ENCODE measurements around the gene TMIE. TPM values are rescaled to one million over a fixed set of nuclear protein-coding genes. Genes with fewer than 3 reads are reported as not detected.

The TMIE gene
- total RNA-seq, 2 donors from 2014 or later, result 1.4 TPM

DNA sequence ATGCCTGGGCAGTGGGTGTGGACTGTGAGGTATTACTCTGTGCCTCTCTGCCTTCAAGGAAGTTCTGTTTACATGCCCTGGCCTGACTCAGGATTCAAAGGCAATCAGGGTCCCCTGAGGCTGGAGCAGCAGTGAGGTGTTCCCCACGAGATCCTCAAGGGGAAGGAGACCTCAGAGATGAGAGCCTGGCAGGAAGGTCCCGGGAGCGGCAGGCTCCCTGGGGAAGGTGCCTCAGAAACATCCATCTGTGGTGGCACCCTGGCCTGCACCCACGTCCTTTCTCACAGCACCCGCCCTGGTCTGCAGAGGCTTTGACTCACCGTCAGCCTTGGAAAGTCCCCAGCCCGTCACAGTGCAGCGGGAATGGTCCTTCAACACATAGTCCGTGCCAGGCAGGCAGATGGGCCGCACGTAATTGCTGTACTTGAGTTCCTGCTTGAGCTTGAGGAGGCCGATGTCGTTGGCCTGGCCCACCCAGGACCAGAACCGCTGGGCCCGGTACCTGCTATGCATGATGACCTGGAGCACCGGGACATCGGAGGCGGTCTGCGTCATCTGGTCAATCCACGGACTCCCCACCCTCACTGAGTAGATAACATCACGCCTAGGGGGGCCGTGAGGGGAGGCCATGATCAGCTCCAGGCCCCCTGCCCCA lies 12.8 kb downstream of the TMIE start:
- DNase-seq (ENCODE audit: low spot score), result peak; percentile 82
- intact Hi-C loops (cut with DNase I), result loop anchor here (5.0 to 10.0 kb wide), 2 partner anchors 281 to 1083 kb away; no protein-coding TSS in a partner anchor

DNA sequence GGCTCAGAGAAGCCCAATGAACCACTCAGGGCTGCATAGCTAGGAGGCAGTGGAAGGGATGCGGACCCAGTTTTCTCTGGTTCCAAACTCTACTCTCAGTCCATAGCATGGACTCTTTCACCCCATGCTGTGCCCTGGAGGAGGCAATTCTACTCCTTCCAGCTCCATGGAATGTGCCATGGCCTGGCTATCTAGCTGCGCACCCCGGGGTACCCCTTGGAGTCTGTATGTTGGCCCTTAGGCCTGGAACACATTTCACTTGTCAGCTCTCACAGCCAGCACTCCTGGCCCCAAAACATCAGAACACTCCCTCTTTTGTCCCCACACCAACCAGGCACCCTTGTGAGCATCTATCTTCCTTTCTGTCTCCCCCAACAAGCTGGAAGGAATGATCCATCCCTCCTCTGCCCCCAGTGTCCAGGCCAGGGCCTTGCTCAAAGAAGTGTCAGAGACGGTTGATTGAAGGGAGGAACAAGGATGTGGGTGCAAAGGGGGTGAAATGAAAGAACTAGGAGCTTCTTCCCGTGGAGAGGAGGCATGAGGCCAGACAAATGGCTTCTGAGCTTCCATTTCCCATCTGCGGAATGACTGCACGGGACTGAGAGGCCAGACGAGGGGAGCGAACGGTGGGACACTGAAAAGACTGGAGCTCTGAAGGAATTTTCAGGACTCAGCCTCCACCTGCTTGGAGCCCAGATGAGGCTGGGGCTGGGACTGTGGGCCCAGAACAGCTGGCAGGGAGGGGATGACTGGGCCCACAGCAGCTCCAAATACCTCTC lies 13.7 kb downstream of the TMIE start:
- intact Hi-C loops (cut with DNase I), result loop anchor here (5.0 to 10.0 kb wide), 2 partner anchors 280 to 1082 kb away; no protein-coding TSS in a partner anchor

DNA sequence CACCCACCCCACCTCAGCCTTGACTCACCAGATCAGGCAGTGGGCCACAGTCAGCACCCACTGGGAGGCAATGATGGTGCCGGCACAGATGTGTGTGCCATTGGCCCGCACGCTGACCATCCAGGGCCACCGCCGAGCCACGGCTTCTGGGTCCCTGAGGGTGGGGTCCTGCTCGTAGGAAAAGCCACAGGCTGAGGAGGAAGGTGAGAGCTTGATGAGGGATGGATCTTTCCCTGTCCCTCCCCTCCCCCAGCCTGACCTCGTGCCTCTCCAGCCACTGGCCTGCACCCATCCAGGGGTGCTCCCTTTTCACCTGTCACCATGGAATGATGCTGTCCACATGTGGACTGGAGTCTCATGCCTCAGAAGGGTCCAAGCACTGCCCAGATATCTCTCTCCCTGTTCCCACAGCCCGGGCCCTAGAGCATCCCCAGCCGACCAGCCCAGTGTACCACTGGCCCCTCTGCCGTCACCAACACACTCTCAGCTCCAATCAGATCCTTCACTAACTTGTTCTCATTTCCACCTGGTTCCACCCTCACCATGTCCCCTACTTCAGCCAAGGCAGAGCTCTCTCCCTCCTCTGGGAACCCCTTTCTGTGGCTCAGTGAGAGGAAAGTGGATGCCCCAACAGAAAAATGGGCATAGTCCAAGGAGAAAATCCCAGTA lies 14.4 kb downstream of the TMIE start:
- peak; percentile 54 for DNase-seq (ENCODE audit: low spot score)
- intact Hi-C loops (cut with DNase I), result loop anchor here in 1 of 2 donors (10.0 kb wide), 1 partner anchor 279 kb away; no protein-coding TSS in a partner anchor

More for the DNA sequence above, 13.7 kb downstream of the TMIE start:
- peak; percentile 52 for DNase-seq (ENCODE audit: low spot score)

DNA sequence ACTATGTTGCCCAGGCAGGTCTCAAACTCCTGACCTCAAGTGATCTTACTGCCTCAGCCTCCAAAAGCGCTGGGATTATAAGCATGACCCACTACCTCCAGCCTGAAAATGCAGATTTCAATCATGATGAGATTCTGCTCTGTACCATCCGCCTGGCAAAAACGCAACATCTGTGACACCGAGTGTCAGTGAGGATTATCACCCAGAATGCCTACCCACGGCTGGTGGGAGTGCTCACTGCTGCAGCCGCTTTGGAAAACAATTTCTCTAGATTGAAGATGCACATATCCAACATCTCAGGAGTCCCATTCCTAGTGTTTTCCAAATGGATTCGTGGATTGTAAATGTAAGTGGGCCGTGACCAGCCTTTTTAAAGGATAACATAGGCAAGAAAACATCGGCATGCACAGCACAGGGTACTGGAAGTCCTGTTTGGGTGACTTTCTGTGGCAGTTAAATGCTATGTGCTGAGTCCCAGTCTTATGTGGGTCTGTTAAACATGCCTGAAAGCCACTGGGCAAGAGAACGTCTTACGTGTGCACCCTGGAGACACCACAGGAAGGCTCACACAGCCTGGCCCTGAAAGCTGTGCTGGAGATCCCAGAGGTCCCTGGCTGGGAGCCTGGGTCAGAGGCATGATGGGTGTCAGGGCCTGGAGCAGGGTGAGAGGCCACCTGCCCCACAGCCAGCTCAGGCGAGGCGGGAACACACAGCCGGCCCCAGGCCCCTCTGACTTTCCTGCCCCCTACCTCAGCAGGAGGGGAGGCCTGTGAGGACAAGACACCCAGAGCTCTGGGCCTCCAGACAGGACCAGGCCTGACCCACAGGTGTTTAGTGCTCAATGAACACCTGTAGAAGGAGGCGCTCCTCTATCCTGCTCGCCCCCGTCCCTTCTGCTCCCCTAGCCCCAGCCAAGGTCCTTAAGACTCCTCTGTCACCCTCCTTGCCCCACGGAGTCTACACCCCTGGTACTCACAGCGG lies 15.6 kb downstream of the TMIE start:
- peak; percentile 26 for DNase-seq (ENCODE audit: low spot score)
- intact Hi-C loops (cut with DNase I), result loop anchor here in 1 of 2 donors (10.0 kb wide), 1 partner anchor 278 kb away; no protein-coding TSS in a partner anchor

DNA sequence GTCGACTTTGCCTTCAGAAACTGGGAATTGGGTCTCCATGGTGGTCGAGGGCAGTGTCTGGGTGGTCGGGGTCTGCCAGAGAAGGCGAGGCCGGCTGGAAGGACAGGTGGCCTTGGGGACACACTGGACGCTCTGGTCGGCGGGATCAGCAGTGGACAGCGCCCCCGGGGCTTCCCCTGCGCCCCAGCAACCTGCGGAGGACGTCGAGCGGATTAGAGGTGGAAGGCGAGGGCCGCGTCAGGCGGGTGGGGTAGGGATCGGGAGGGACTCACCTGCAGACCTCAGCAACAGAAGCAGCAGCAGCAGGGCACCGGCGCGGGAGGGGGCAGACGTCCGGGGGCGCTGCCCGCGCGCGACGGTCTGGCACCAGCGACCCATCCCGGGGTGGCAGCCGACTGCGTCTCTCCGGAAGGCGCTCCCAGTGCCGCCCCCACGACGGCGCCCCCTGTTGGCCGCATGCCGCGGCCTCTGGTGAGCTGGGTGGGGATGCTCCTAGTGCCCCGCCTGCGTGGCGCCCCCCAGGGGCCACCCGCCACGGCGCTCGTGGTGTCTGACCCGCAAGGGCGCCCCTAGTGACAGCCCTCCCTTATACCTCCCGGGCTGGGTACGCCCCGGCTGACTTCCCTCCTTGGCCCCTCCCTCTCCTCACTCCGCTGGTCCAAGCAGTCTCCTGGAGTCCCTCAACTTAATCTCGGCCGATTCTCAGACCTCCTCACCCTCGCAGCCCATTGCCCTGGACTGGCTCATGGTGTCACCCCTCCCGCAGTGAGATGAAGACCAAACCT lies 16.4 kb downstream of the TMIE start, which contains the start of gene PRSS50:
TSS of gene PRSS50 (minus strand) at position 423 of the 785 bp plus-strand sequence. CDS start at position 378, 45 bp downstream.
- intact Hi-C loops (cut with DNase I), result loop anchor here in 1 of 2 donors (10.0 kb wide), 1 partner anchor 277 kb away; no protein-coding TSS in a partner anchor
- peak; percentile 71 for DNase-seq (ENCODE audit: low spot score)

DNA sequence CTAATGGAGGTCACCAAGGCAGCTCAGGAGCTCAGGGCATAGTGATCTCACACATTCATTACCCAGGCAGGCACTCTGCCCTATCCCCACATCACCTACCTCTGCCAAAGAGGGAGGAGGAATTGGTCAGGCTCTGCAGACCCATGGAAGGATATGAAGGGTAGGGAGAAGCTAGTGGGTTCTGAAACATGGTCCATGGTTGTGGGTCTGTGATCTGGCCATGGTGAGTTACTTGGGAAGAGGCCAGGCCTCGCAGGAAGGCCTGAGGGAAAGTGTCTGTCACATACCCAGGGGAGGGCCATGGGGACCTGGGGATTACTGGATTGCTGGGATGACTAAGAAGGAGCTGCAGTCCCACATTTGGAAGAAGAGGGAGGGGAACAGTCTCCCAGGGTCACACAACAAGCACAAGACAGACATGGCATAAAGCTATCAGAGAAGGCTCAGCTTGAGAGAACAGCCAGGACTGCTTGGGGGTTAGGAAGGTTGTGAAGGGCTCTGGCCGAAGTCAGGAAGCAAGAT lies 17.9 kb downstream of the TMIE start:
- intact Hi-C loops (cut with DNase I), result loop anchor here in 1 of 2 donors (10.0 kb wide), 1 partner anchor 276 kb away; no protein-coding TSS in a partner anchor

DNA sequence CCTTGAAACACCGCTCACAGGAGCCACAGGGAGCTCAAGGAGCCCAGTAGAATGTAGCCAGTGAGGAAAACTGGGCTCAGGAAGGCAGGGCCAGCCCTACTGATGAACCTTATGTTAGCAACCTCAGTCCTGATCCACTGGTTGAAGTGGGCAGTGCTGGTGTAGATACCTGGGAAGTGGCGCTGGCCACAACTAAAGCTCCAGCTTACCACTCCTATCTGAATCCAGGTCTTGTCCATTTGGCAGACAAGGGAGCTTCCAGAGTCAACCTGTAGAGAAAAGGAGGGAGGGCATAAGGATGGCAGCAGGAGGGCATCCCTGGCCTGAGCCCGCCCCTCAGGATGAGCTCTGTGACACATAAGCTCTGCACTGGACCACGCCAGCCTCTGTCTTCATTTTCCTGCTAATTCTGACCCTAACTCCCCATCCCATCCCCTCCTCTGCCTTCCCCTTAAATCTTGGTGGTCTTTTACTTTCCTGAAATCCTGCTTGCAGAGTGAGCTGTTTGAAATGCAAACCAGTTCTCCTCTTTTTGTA lies 18.6 kb downstream of the TMIE start:
- peak; percentile 29 for DNase-seq (ENCODE audit: low spot score)

More for the DNA sequence above, 17.9 kb downstream of the TMIE start:
- peak; percentile 30 for DNase-seq (ENCODE audit: low spot score)

DNA sequence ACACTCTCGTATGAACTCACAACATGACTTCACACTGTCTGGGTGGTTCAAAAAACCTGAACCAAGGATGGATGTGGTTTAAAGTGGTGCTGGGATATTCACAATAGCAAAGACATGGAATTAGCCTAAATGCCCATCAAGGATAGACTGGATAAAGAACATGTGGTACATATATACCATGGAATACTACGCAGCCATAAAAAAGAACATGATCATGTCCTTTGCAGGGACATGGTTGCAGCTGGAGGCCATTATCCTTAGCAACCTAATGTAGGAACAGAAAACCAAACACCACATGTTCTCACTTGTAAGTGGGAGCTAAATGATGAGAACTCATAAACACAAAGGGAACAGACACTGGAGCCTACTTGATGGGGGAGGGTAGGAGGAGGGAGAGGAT lies 19.8 kb downstream of the TMIE start:
- intact Hi-C loops (cut with DNase I), result loop anchor here in 1 of 2 donors (10.0 kb wide), 1 partner anchor 426 kb away; no protein-coding TSS in a partner anchor
- DNase-seq (ENCODE audit: low spot score), result no peak

More for the DNA sequence above, 18.6 kb downstream of the TMIE start:
- intact Hi-C loops (cut with DNase I), result loop anchor here (10.0 kb wide), 2 partner anchors 275 to 425 kb away; no protein-coding TSS in a partner anchor

DNA sequence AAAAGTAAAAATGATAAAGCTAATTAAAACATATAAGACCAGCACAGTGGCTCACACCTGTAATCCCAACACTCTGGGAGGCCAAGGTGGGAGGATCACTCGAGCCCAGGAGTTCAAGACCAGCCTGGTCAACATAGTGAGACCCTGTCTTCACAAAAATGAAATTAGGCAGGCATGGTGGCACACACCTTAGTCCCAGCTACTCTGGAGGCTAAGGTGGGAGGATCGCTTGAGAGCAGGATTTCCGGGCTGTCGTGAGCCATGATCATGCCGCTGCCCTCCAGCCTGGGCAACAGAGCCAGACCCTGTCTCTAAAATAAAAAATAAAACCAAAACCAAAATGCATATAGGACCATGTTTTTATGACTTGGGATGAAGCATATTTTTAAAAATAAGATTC lies 21.3 kb downstream of the TMIE start:
- peak; percentile 26 for DNase-seq (ENCODE audit: low spot score)
- intact Hi-C loops (cut with DNase I), result loop anchor here in 1 of 2 donors (10.0 kb wide), 1 partner anchor 428 kb away; no protein-coding TSS in a partner anchor

DNA sequence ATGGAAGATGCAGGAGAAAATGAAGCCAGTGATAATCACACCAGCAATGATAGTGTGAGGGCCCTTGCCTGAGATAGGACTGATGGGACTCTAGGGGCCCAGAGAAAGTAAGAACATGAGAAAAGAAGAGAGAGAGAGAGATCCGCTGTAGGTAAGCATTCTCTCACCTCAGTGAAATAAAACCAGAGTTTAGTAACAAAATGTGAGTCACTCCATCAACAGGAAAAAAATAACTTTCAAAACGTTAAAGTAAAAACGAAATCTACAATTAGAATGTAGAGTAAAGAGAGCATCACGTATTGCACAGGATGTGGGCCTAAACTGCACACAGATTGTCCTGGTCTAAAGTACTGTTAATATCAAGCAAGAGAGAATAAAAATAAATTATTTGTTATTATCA lies 23.2 kb downstream of the TMIE start:
- intact Hi-C loops (cut with DNase I), result loop anchor here in 1 of 2 donors (10.0 kb wide), 1 partner anchor 430 kb away; no protein-coding TSS in a partner anchor
- no peak for DNase-seq (ENCODE audit: low spot score)

DNA sequence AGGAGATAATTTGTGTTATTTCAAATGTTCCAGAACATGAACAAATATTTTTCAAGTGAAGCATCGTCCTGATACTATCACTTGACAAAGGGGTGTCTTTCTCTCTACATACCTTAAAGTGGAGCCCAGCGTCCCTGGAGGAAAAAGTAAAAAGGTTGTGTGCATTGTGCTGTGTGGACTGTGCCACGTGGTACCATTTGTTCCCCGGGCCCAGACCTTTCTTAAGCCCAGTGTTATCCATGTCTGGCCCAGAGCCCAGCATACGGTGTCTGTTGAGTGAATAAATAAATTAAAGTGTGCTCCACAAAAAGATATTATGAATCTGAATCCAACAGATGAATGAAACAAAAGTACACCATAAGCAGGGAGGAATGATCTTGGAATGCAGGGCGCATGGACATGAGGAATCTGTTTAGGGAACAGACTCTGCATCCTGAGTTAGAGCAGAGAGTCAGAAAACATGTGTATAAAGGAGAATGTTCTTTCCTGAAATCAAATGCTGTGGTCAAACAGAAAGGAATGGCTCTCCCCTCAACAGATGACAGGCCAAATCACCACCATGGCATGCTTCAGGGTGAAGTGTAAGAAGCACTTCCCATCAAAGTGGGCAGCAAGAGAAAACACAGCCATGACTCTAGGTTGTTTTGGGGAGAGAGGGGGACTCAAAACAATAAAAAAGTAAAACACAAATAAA lies 24.6 kb downstream of the TMIE start:
- peak; percentile 19 for DNase-seq (ENCODE audit: low spot score)
- intact Hi-C loops (cut with DNase I), result loop anchor here in 1 of 2 donors (10.0 kb wide), 1 partner anchor 431 kb away; no protein-coding TSS in a partner anchor

DNA sequence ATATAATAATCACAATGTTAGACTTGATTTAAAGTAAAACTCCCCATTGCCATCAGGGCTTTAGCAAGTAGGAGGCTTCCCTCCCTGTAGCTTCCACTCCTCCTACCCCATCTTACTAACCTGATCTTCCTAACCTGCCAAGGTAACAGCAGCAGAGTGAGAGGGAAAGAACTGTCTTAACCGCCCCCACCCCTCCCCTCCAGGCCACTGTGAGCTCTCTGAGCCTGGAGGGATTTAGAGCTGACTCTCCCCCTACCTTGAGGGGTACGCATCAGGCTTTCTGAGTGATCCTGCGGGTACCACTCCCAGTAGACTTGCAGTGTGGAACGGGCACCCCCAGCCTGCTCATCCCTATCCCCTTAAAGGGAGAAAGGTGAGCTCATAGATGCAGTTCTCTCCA lies 27.8 kb downstream of the TMIE start:
- intact Hi-C loops (cut with DNase I), result loop anchor here in 1 of 2 donors (10.0 kb wide), 1 partner anchor 434 kb away; no protein-coding TSS in a partner anchor
- peak; percentile 19 for DNase-seq (ENCODE audit: low spot score)

DNA sequence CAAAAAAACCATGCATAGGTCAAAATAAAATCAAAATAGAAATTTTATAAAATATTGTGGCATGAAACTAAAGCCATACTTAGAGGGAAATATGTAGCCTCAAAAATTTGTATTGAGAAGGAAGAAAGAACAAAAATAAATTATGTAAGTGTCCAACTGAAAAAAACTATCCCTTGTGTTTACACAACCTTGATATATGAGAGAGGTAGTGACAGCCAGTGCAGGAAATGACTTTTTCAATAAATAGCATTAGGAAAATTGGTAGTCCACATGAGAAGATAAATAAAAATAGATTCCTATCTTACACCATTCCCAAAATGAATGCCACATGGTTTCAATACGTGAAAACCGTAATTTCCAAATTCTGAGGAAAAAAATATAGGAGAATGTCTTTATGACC lies 29.6 kb downstream of the TMIE start:
- DNase-seq (ENCODE audit: low spot score), result no peak
- intact Hi-C loops (cut with DNase I), result no loop called here

DNA sequence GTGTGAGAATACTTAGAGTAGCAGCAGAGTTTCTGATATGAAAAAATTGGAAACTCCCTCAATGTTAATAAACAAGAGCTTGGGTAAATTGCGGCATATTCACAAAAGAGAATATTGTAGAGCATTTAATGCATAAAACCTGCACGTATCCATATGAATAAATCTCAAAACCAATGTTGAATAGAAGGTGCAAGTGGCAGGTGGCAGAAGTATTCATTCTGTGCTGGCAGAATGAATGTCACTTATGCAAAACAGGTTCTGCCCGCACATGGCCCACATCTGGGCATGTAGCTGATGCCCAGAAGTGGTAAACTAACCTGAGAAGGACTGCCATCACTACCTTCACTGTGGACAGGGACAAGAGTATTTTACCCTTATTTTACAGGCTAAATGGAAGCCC lies 30.6 kb downstream of the TMIE start:
- intact Hi-C loops (cut with DNase I), result no loop called here
- no peak for DNase-seq (ENCODE audit: low spot score)

DNA sequence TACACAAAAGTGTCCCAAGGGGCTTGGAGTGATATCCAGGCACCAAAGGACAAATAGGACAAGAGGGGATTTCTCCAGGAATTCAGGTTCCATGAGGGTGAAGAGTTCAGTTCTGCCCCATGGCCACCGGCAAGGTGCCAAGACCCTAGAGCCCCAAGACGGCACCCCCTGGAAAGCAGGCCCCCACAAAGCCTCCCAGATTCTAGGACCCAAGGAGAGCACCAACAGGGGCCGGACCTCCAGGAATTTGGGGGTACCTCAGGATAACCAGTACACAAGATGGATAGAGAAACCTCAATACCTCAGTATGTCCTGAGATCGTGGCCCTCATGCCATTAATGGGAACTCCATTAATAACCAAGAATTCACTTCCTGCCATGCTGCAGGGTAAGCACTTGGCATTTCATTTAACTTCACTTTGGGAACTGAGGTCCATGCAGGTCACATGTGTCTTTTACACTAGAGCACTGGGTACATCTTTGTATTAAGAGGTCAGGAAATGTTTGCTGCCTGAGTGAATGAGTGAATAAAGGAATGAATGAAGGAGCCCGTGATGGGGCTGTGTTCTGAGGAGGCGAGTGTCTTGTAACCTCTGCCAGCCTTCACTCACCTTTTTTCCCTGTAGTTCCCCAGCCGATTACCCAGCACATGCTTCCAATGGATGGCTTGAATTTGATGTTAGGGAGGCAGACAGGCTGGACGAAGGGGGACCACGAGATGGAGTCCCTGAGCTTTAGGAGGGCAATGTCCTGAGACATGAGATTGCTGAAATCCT lies 32.0 kb downstream of the TMIE start:
- peak; percentile 47 for DNase-seq (ENCODE audit: low spot score)
- intact Hi-C loops (cut with DNase I), result no loop called here

All from posterior vena cava (tissue), 2 donors.